RWPE1 (cell line): ENCODE data around the gene ATP8A2.

ENCODE experiments used
- CTCF ChIA-PET: fragments of 350-600 bp; sonication (Branson Sonifier 250); formaldehyde crosslinking; extraction: SDS; loops from one replicate; lab custom pipeline; 2021; lab: Yijun Ruan, JAX
- POLR2A ChIA-PET: fragments of 400-600 bp; formaldehyde crosslinking; extraction: SDS; loops from one replicate; lab custom pipeline; 2020; ENCODE audit warnings: antibody characterized with exemption; ENCODE audit not compliant: low non-redundant PET; lab: Yijun Ruan, JAX
- DNase-seq: peaks from one replicate; pipeline ENCODE4 v3.0.0; 2012; ENCODE audit warnings: low spot score
- H3K27ac ChIP-seq: fragments of 450-650 bp; 2 replicates; pipeline ENCODE4 v1.5.1; 2017
- TF ChIP-seq, protein P1 (sequence below): fragments of 450-650 bp; conservative IDR thresholded peaks from 2 replicates; pipeline ENCODE4 v1.5.1; 2017; ENCODE audit warnings: low read depth, mild to moderate bottlenecking

ATP8A2 gene

DNA sequence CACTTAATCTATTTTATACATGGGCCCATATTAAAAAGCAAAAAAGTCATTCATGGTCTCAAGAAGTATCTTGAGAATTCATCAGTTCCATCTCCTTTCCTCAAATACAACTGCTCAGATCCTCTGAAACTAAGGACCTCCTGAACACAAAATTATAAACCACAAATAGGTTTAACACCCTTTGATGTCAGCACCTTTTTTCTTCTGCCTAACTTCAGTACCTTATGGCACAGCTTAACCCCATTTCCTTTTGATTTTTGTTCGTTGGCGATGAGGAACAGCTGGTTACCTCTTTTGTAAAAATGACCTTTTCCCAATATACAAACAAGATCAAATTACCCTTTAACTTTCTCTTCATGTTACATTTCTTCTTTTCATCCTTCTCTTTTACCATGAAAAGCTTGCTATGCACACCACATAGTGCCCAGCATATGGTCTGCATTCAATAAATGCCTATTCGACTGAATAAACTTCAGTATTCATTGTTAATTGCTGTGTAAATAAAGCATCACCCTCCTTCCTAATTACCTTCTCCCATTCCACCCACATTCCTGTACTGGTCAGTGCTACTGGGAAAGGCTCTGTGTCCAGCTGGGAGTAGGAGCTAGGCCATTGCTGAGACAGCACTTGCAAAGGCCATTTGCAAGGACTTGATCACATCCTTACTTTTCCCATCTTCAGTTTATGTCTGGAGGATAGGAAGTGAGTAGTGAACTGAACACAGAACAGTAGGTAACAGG is 362.1 kb downstream of the ATP8A2 start:
- ChIA-PET CTCF (no interaction called here), POLR2A (no interaction called here)
- TF ChIP-seq, protein P1, sequence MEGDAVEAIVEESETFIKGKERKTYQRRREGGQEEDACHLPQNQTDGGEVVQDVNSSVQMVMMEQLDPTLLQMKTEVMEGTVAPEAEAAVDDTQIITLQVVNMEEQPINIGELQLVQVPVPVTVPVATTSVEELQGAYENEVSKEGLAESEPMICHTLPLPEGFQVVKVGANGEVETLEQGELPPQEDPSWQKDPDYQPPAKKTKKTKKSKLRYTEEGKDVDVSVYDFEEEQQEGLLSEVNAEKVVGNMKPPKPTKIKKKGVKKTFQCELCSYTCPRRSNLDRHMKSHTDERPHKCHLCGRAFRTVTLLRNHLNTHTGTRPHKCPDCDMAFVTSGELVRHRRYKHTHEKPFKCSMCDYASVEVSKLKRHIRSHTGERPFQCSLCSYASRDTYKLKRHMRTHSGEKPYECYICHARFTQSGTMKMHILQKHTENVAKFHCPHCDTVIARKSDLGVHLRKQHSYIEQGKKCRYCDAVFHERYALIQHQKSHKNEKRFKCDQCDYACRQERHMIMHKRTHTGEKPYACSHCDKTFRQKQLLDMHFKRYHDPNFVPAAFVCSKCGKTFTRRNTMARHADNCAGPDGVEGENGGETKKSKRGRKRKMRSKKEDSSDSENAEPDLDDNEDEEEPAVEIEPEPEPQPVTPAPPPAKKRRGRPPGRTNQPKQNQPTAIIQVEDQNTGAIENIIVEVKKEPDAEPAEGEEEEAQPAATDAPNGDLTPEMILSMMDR: no peak
- H3K27ac ChIP-seq: no peak overlapping the region
- no peak for DNase-seq

DNA sequence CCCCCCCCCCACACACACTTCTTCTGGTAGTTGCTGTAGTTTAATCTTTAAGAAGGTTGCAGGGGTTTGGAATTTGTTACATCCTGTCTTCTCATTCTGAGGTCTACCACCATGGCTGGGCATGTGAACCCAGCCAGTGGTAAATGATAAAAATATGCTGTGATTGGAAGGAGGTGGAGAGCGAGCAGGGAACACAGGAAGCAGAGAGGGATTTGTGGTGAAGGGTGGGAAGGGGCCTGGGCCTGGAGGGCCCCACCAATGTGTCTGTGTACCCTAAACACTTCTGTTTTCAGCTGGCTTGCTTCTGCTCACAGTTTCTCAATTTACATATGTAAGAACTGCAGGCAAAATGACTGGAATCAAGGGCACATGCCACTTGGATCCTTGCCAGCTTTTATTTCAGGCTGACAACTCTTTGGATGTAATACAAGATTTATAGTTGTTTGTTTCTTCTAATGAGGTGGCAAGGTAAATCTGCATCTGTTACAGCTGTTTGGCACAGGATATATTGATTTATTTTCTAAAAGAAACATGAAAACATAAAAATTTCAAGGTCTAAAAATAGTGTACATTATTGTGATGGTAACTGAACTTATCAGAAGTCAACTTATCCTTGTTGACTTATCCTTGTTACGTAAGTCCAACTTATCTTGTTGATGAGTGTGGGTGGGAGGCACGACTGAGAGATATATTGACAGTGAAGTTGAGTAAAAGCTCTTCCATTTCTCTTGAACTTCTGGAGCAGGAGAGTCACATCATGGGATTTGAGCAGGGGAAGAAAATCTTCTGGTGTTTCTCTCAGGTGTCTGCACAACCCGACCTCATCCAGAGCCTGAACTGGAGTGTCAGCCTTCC is 366.8 kb downstream of the ATP8A2 start:
- ChIA-PET POLR2A (no interaction called here), CTCF (no interaction called here)
- H3K27ac ChIP-seq: no peak overlapping the region
- no peak for DNase-seq
- TF ChIP-seq, protein P1: no peak

DNA sequence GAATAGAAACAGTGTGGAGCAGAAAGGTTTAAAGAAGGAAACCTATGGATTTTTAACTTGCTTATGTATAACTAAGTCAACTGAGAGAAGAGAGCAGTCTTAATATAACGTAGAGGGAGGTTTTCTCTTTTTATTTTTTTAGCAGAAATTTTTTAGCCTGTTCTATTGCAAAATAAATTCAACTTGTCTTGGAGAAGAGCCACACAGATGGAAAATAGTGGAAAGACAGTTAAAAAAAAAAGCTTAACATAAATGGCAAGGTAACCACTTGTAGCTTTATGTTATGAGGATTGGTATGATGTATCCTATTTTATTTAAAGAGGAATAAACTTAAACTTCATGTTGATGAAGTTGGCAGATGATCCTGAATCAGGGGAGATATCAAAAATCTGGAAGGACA is 367.6 kb downstream of the ATP8A2 start:
- CTCF ChIA-PET: interaction anchor here (0.6 kb wide), 1 partner anchor 10 kb away, joined by 4 read pairs; no protein-coding TSS in a partner anchor

DNA sequence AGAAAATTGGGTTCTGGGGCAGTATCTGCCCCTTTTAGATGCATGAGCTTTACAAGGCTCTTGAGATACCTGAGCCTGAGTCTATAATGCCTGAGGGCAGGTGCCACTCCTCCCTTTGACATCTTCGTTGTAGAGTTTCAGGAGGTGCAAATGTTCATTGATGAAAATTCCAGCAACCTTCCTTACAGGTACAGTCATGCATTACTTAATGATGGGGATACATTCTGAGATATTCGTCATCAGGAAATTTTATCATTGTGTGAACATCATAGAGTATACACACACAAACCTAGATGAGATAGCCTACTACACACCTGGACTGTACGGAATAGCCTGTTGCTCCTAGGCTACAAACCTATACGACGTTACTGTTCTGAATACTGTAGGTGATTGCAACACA is 370.0 kb downstream of the ATP8A2 start:
- no peak for DNase-seq
- TF ChIP-seq, protein P1: no peak
- no peak overlapping the region for H3K27ac ChIP-seq
- POLR2A ChIA-PET: no interaction called here
- CTCF ChIA-PET: no interaction called here

More for the DNA sequence above, 367.6 kb downstream of the ATP8A2 start:
- POLR2A ChIA-PET: no interaction called here
- H3K27ac ChIP-seq: no peak overlapping the region
- TF ChIP-seq, protein P1: no peak
- DNase-seq: no peak

DNA sequence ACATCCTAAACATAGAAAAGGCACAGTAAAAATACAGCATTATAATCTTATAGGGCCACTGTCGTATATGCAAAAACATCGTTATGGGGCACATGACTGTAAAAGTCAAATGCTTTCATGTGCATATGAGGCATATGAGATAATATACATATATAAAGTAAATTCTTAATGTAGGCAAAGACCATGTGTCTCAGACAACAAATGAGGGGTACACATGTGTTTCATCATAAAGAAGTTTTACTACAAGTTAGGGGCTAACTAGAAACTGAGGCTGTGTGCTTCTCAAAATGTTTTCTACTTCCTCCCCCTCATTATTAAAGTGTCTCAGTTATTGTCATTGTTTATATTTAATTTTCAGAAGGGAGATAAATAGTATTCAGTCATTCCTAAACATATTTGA is 370.4 kb downstream of the ATP8A2 start:
- TF ChIP-seq, protein P1: no peak
- ChIA-PET CTCF (no interaction called here), POLR2A (no interaction called here)
- DNase-seq: no peak
- no peak overlapping the region for H3K27ac ChIP-seq

DNA sequence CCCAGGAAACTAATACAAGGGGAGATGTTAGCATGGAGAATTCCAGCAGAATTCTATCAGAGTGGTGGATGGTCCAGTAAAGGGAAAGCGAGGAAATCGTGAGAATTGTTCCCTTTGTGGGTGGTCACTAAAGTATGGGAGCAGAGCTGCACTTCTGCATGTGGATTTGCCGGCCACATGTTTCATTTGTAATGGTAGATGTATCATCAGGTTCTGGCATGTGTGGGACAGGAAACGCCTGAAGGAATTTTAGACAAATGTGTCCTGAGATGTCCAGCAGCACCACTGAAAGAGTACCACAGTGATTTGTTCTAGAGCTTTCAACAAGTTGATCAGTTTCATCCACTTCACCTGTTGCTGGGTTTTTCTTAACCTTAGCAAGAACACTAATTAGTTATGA is 371.6 kb downstream of the ATP8A2 start:
- no peak for DNase-seq
- ChIA-PET POLR2A (no interaction called here), CTCF (interaction anchor here (0.7 kb wide), 1 partner anchor 13 kb away, joined by 3 read pairs; no protein-coding TSS in a partner anchor)
- TF ChIP-seq, protein P1: no peak
- no peak overlapping the region for H3K27ac ChIP-seq
